Subcutaneous abdominal adipose tissue (tissue), 5 donors: ENCODE results near the gene RAC3.
A peak's percentile ranks its signal among the peaks of the same experiment; 100 is the strongest.

Experiments used
- H3K27ac ChIP-seq: one replicate; pipeline ENCODE4 v1.7.0; 2013; ENCODE audit warnings: low read depth, mild to moderate bottlenecking, inconsistent platforms, low read length, moderate library complexity
- H3K27me3 ChIP-seq, 5 donors: one replicate each; pipeline ENCODE4 v1.7.0; 2013; ENCODE audit warnings: low read length in 5 of 5, inconsistent platforms in 1 of 5; ENCODE audit not compliant: control insufficient read depth in 5 of 5, insufficient read depth in 4 of 5
- H3K36me3 ChIP-seq, 5 donors: one replicate each; pipeline ENCODE4 v1.7.0; 2013; ENCODE audit warnings: low read length in 5 of 5; ENCODE audit not compliant: control insufficient read depth in 5 of 5, insufficient read depth in 5 of 5
- H3K4me1 ChIP-seq, 5 donors: one replicate each; pipeline ENCODE4 v1.7.0; 2013; ENCODE audit warnings: low read length in 5 of 5, mild to moderate bottlenecking in 3 of 5, moderate library complexity in 1 of 5; ENCODE audit not compliant: control insufficient read depth in 5 of 5, insufficient read depth in 5 of 5
- H3K4me3 ChIP-seq, 5 donors: one replicate each; pipeline ENCODE4 v1.7.0; 2013; ENCODE audit warnings: low read length in 5 of 5, low read depth in 1 of 5
- H3K9ac ChIP-seq, 5 donors: one replicate each; pipeline ENCODE4 v1.7.0; 2013; ENCODE audit warnings: low read length in 5 of 5, mild to moderate bottlenecking in 4 of 5, moderate library complexity in 3 of 5
- H3K9me3 ChIP-seq, 5 donors: one replicate each; pipeline ENCODE4 v1.7.0; 2013; ENCODE audit warnings: low read length in 5 of 5; ENCODE audit not compliant: control insufficient read depth in 5 of 5
- donor health status: healthy.
- donor health status: healthy.
- donor health status: healthy.
- donor health status: healthy.
- donor health status: healthy.

RAC3 gene

DNA sequence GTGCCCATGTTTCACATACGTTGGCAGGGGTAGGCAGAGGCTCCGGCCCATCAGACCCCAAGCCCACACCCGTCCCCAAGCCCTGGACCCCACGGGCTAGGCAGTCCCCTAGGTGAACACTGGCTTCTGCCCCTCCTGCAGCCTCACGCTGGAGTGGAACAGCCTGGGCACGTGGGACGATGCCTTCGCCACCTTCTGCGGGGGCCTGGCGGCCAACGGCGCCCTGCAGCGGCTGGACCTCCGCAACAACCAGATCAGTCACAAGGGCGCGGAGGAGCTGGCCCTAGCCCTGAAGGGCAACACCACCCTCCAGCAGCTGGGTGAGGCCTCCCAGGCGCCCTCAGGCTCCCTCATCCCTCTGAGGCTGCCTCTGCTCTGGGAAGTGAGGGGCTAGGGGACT, 6.6 kb upstream of the RAC3 start:
- Histone ChIP-seq H3K4me3 (no peak overlapping the region), H3K9me3 (no peaks in the 10 kb centered on the region), H3K27me3 (no peaks in the 10 kb centered on the region), H3K36me3 (peaks cover 0 to 7% (median 0%) of the 10 kb centered on the region in 5 donors), H3K27ac (no peak overlapping the region), H3K9ac (no peak overlapping the region), H3K4me1 (peaks cover 3 to 36% (median 32%) of the 10 kb centered on the region in 5 donors)

DNA sequence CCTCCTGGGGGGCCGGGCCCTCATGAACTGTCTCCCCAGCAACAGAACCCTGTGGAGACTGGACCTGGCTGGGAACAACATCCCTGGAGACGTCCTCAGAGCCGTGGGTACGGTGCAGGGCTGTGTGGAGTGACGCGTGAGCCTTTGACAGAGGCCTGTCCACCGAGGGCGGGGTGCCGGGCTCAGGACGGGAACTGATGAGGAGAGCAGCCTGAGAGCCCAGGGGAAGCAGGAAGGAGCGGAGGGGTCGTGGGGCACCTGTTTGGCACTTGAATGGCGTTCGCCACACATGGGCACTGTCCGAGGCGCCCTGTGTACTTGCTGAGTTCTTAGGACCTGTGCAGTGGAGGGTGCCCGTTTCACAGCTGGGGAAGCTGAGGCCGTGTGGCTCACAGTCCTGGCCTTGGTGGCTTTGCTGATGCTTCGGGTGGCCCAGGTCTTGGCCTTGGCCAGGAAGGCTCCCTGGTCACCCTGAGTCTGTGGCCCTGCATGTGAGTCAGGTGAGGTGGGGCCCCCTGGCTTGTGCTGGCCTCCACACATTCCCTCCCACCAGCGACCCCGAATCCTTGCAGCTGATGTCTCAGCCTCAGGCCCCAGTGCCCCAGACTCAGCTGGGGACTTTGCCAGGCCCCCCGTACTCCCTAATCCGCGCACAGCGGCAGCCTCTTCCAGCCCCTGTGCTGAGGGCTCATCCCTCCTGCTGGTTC, 5.9 kb upstream of the RAC3 start:
- H3K4me1 ChIP-seq = peaks cover 3 to 38% (median 38%) of the 10 kb centered on the region in 5 donors
- H3K27ac ChIP-seq = no peak overlapping the region
- H3K36me3 ChIP-seq = peaks cover 0 to 7% (median 0%) of the 10 kb centered on the region in 5 donors
- H3K9me3 ChIP-seq = no peaks in the 10 kb centered on the region
- H3K9ac ChIP-seq = no peak overlapping the region
- H3K4me3 ChIP-seq = no peak overlapping the region
- H3K27me3 ChIP-seq = no peaks in the 10 kb centered on the region

DNA sequence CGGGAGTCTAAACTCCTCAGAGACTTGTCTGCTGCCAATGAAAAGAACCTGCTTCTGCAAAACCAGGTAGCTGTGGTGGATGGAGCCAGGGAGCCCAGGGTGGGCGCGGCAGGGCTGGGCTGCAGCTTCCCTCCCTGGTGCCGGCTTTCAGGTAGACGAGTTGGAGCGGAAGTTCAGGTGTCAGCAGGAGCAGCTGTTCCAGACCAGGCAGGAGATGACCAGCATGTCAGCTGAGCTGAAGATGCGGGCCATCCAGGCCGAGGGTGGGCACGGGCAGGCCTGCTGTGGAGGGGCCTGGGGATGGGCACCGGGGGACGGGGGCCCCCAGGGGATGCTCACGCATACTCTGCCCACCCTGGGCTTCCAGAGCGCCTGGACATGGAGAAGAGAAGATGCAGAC, 3.2 kb upstream of the RAC3 start:
- H3K9ac ChIP-seq = no peak overlapping the region
- no peak overlapping the region for H3K4me3 ChIP-seq
- H3K27ac ChIP-seq = no peak overlapping the region
- H3K9me3 ChIP-seq = no peaks in the 10 kb centered on the region
- H3K4me1 ChIP-seq = peaks cover 0 to 39% (median 36%) of the 10 kb centered on the region in 5 donors
- H3K36me3 ChIP-seq = peaks cover 0 to 7% (median 0%) of the 10 kb centered on the region in 5 donors
- H3K27me3 ChIP-seq = peaks cover 0 to 7% (median 0%) of the 10 kb centered on the region in 5 donors

DNA sequence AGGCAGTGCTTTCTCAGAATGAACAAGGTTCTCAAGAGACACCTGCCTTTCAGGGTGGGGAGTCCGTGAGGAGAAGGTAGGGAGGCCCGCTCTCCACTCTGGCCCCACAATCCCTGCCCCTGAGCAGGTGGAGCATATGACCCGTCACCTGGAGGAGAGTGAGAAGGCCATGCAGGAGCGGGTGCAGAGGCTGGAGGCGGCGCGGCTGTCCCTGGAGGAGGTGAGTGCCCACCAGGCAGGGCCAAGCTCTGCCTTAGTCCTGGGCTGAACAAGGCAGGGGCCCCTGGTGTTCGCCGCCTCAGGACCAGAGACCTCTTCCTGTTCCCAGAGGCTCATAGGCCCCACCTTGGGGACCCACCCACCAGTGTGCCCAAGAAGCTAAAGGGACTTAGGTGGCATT, 2.5 kb upstream of the RAC3 start:
- Histone ChIP-seq H3K36me3 (peaks cover 0 to 7% (median 0%) of the 10 kb centered on the region in 5 donors), H3K9me3 (no peaks in the 10 kb centered on the region), H3K4me3 (no peak overlapping the region), H3K9ac (no peak overlapping the region), H3K27me3 (peaks cover 0 to 7% (median 0%) of the 10 kb centered on the region in 5 donors), H3K27ac (no peak overlapping the region), H3K4me1 (peaks cover 0 to 32% (median 29%) of the 10 kb centered on the region in 5 donors)

DNA sequence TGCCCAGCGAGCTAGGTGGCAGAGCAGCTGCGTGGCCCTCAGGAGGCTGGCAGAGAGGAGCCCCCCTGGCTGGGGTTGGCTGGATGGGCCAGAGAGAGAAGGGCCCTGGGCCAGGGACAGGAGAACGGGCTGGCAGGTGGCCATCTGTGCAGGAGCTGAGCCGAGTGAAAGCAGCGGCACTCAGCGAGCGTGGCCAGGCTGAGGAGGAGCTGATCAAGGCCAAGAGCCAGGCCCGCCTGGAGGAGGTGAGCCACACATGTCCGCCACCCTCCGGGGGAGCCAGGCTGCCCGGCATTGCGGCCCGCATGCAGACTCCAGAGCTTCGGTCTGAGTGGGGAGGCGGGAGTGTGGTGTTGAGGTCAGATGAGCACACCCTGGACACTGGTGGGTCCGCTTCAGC, 2.1 kb upstream of the RAC3 start:
- Histone ChIP-seq H3K4me1 (peaks cover 0 to 31% (median 25%) of the 10 kb centered on the region in 5 donors), H3K4me3 (no peak overlapping the region), H3K27ac (no peak overlapping the region), H3K9ac (no peak overlapping the region), H3K27me3 (peaks cover 0 to 7% (median 0%) of the 10 kb centered on the region in 5 donors), H3K9me3 (no peaks in the 10 kb centered on the region), H3K36me3 (peaks cover 0 to 7% (median 0%) of the 10 kb centered on the region in 5 donors)

DNA sequence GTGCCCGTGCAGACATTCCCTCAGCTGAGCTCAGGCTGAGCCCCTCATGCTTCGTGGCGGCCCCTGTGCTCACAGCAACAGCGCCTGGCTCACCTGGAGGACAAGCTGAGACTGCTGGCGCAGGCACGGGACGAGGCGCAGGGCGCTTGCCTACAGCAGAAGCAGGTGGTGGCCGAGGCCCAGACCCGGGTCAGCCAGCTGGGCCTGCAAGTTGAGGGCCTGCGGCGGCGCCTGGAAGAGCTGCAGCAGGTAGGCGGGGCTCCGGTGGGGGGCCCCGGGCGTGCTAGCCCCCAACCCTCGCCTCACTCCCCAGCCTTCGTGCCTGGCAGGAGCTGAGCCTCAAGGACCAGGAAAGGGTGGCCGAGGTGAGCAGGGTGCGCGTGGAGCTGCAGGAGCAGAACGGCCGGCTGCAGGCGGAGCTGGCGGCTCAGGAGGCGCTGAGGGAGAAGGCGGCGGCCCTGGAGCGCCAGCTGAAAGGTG, 1.4 kb upstream of the RAC3 start:
- Histone ChIP-seq H3K36me3 (peaks cover 0 to 7% (median 0%) of the 10 kb centered on the region in 5 donors), H3K27me3 (peaks cover 0 to 7% (median 0%) of the 10 kb centered on the region in 5 donors), H3K9ac (no peak overlapping the region), H3K27ac (no peak overlapping the region), H3K4me3 (peak overlapping the region in 3 of 5 donors; percentile 59 to 70 (median 67)), H3K9me3 (no peaks in the 10 kb centered on the region), H3K4me1 (peaks cover 0 to 31% (median 24%) of the 10 kb centered on the region in 5 donors)

DNA sequence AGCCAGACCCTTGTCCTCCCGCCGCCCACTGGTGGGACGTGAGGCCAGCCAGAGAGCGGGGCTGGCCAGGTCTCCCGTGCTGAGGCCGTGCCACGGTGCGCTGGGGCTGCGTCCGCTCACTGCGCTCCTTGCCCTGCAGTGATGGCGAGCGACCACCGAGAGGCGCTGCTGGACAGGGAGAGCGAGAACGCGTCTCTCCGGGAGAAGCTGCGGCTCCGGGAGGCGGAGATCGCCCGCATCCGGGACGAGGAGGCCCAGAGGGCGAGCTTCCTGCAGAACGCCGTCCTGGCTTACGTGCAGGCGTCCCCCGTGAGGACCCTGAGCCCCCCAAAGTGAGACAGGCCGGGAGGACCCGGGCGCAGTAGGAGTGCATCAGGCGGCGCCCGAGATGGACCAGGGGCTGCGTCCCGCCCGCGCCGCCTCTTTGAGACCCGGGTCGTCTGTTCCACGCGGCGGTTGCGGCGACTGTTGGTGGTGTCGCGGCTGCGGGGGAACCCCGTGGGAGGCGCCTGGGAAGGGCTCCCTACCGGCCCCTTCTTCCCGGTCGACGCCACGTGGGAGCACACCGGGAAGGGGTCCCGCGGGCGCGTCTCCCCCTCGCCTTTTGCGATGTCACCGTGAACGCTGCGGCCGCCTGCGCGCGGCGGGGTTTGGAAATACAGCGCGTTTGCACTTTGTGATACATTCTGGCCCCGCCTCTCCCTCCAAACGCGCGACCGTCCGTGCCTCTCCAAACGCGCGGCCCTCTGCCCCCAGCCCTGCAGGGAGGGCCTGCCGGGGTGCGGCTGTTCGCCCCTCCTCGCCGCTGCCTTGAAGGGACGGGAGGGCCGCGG, 792 bp upstream of the RAC3 start:
- Histone ChIP-seq H3K9ac (peak overlapping the region in 2 of 5 donors; percentile 46 to 56), H3K36me3 (peaks cover 0 to 7% (median 3%) of the 10 kb centered on the region in 5 donors), H3K27me3 (peaks cover 0 to 7% (median 0%) of the 10 kb centered on the region in 5 donors), H3K4me1 (peaks cover 0 to 34% (median 26%) of the 10 kb centered on the region in 5 donors), H3K27ac (no peak overlapping the region), H3K4me3 (peak overlapping the region in 4 of 5 donors; percentile 55 to 70 (median 63)), H3K9me3 (no peaks in the 10 kb centered on the region)

DNA sequence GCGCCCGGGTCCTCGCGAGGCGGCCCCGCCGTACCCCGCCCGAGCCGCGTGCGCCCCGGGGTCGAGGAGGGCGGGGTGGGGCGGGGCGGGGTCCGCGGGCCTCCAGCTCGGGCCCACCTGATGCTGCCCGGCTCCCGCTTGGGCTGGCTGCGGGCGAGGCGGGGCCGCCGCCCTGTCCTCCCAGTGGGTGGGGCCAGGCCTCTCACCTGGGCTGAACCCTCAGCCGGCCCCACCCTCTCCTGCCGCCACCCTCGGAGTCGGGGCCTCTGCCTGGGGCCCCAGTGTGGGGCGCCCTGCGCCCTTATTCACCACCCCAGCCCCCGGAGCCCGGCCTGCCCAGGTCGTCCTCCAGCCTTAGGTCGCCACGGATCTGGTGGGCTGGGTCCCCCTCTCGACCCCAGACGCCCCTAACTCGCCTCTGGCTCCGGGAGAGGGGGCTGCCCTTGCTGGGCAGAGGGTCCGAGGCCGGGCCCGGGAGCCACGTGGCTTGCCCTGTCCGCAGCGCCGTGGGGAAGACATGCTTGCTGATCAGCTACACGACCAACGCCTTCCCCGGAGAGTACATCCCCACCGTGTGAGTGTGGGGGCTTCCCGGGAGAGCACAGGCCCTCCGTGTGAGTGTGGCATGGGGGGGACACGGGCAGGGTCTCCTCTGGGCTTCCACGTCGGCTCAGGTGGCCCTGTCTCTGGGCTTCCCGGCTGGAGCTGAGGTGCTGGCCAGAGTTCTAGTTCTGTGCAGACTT, 578 bp downstream of the RAC3 start:
- peak overlapping the region in 2 of 5 donors; percentile 40 to 51 for H3K4me3 ChIP-seq
- peaks cover 2 to 48% (median 39%) of the 10 kb centered on the region in 5 donors for H3K4me1 ChIP-seq
- H3K36me3 ChIP-seq = peaks cover 0 to 4% (median 2%) of the 10 kb centered on the region in 5 donors
- no peak overlapping the region for H3K27ac ChIP-seq
- peak overlapping the region in 1 of 5 donors; percentile 52 for H3K9ac ChIP-seq
- H3K9me3 ChIP-seq = no peaks in the 10 kb centered on the region
- H3K27me3 ChIP-seq = peaks cover 0 to 7% (median 0%) of the 10 kb centered on the region in 5 donors

DNA sequence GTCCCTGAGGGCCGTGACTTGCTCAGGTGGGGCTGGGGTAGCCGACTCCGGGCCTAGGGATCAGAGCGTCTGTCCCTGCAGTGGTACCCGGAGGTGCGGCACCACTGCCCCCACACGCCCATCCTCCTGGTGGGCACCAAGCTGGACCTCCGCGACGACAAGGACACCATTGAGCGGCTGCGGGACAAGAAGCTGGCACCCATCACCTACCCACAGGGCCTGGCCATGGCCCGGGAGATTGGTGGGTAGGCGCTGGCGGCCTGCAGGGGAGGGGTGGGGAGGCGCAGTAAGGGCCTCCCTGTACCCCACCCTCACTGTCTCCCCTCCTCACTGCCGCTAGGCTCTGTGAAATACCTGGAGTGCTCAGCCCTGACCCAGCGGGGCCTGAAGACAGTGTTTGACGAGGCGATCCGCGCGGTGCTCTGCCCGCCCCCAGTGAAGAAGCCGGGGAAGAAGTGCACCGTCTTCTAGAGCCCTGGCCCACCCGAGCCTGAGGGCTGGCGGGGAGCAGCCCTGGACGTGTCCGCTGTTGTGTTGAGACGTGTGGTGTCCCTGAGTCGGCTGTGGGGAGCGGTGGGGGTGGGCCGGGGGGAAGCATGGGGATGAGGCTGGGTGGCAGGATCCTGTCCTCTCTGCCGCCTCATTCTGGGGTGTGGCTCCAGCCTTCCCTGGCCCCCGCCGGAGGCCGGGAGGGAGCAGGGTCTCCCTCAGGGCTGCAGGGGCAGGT, 2.0 kb downstream of the RAC3 start:
- H3K27me3 ChIP-seq = peaks cover 0 to 7% (median 0%) of the 10 kb centered on the region in 5 donors
- H3K9me3 ChIP-seq = no peaks in the 10 kb centered on the region
- peaks cover 4 to 52% (median 47%) of the 10 kb centered on the region in 5 donors for H3K4me1 ChIP-seq
- no peak overlapping the region for H3K27ac ChIP-seq
- H3K36me3 ChIP-seq = peaks cover 0 to 3% (median under 1%) of the 10 kb centered on the region in 5 donors
- no peak overlapping the region for H3K9ac ChIP-seq
- no peak overlapping the region for H3K4me3 ChIP-seq
